Right atrium auricular region (tissue), 2 donors: Measurements from ENCODE around the gene RGMA. TPM values are rescaled to one million over a fixed set of nuclear protein-coding genes. Genes with fewer than 3 reads are reported as not detected.

Source experiments
- DNase-seq: peaks from one replicate; pipeline ENCODE4 v3.0.0-alpha.2; 2019; ENCODE audit warnings: low spot score
- H3K27ac ChIP-seq, 2 donors: fragments of 200-600 bp; sonication (generic); 1 replicate in 1 of 2; 2 replicates in 1 of 2; pipeline ENCODE4 v1.5.1; 2016 to 2019
- H3K27me3 ChIP-seq, 2 donors: fragments of 200-600 bp; sonication (generic); one replicate each; pipeline versions ENCODE4 v1.5.1 to v1.6.0; 2017 to 2019
- H3K36me3 ChIP-seq: fragments of 200-600 bp; sonication (generic); one replicate; pipeline ENCODE4 v1.5.1; 2016
- H3K4me1 ChIP-seq, 2 donors: fragments of 200-600 bp; sonication (generic); one replicate each; pipeline versions ENCODE4 v1.5.1 to v1.6.0; 2017 to 2019
- H3K4me3 ChIP-seq, 2 donors: fragments of 200-600 bp; sonication (generic); 1 replicate in 1 of 2; 2 replicates in 1 of 2; pipeline ENCODE4 v1.5.1; 2017 to 2019; ENCODE audit warnings: mild to moderate bottlenecking in 1 of 2, moderate library complexity in 1 of 2
- H3K9me3 ChIP-seq, 2 donors: fragments of 200-600 bp; sonication (generic); one replicate each; pipeline ENCODE4 v1.5.1; 2019
- CTCF ChIP-seq, 2 donors: fragments of 200-600 bp; sonication (generic); IDR thresholded peaks; one replicate each; pipeline ENCODE4 v1.5.1; 2019; ENCODE audit warnings: antibody characterized with exemption in 2 of 2
- total RNA-seq, 2 donors: library from RNA; depleted of rRNA; stranded (reverse); fragments of >200 nt; gene quantifications; one replicate each; pipeline ENCODE4 v1.1.0, GENCODE V29; 2016

RGMA gene
- total RNA-seq, 2 donors from 2014 or later: 7.2 to 9.9 TPM

- Histone ChIP-seq H3K4me1 (no peaks in the 10 kb centered on the region), H3K27ac (no peak overlapping the region), H3K36me3 (peaks cover 30% of the 10 kb centered on the region), H3K27me3 (no peaks in the 10 kb centered on the region), H3K9me3 (peaks cover 0 to 9% of the 10 kb centered on the region in 2 donors), H3K4me3 (no peak overlapping the region)
- no peak for DNase-seq
- no peak for TF ChIP-seq CTCF (IDR thresholded peaks at IDR 0.05)
Observed at GRCh38 chr15:93046721-93047120, 42.3 kb downstream of the RGMA start.

GRCh38 chr15:93046120-93046519 is 42.9 kb downstream of the RGMA start:
- no peak overlapping the region for H3K27ac ChIP-seq
- no peaks in the 10 kb centered on the region for H3K27me3 ChIP-seq
- H3K9me3 ChIP-seq: peaks cover 0 to 9% of the 10 kb centered on the region in 2 donors
- TF ChIP-seq CTCF (IDR thresholded peaks at IDR 0.05): no peak
- H3K4me1 ChIP-seq: no peaks in the 10 kb centered on the region
- H3K36me3 ChIP-seq: peaks cover 26% of the 10 kb centered on the region
- DNase-seq: no peak
- no peak overlapping the region for H3K4me3 ChIP-seq

- Histone ChIP-seq H3K36me3 (peaks cover 26% of the 10 kb centered on the region), H3K9me3 (peaks cover 0 to 9% of the 10 kb centered on the region in 2 donors), H3K4me3 (no peak overlapping the region), H3K27ac (no peak overlapping the region), H3K27me3 (no peaks in the 10 kb centered on the region), H3K4me1 (no peaks in the 10 kb centered on the region)
- DNase-seq: no peak
- no peak for TF ChIP-seq CTCF (IDR thresholded peaks at IDR 0.05)
Observed at GRCh38 chr15:93045191-93045785, 43.7 kb downstream of the RGMA start.

- TF ChIP-seq CTCF (IDR thresholded peaks at IDR 0.05): no peak
- Histone ChIP-seq H3K27me3 (no peaks in the 10 kb centered on the region), H3K4me1 (no peaks in the 10 kb centered on the region), H3K36me3 (peaks cover 26% of the 10 kb centered on the region), H3K4me3 (no peak overlapping the region), H3K9me3 (peaks cover 0 to 9% of the 10 kb centered on the region in 2 donors), H3K27ac (no peak overlapping the region)
- DNase-seq: no peak
Observed at GRCh38 chr15:93044301-93045190, 44.5 kb downstream of the RGMA start.

GRCh38 chr15:93043621-93044300 is 45.2 kb downstream of the RGMA start:
- no peak overlapping the region for H3K4me3 ChIP-seq
- H3K36me3 ChIP-seq: peaks cover 26% of the 10 kb centered on the region
- no peaks in the 10 kb centered on the region for H3K4me1 ChIP-seq
- H3K9me3 ChIP-seq: peaks cover 0 to 9% of the 10 kb centered on the region in 2 donors
- DNase-seq: no peak
- TF ChIP-seq CTCF (IDR thresholded peaks at IDR 0.05): no peak
- no peak overlapping the region for H3K27ac ChIP-seq
- no peaks in the 10 kb centered on the region for H3K27me3 ChIP-seq
